H9 (cell line): ENCODE measurements around the gene EGLN3. TPM values are rescaled to one million over a fixed set of nuclear protein-coding genes. Genes with fewer than 3 reads are reported as not detected.

Experiments used
- DNase-seq: peaks from one replicate; pipeline ENCODE4 v3.0.0-alpha.2; 2017
- H2AFZ ChIP-seq: one replicate; pipeline ENCODE4 v1.6.1; 2013; ENCODE audit warnings: mild to moderate bottlenecking, low read length, control low read depth, moderate library complexity
- H2AK5ac ChIP-seq: 2 replicates; pipeline ENCODE4 v1.6.1; 2013; ENCODE audit warnings: low read length, control low read depth, mixed read lengths; ENCODE audit not compliant: insufficient read length
- H2BK120ac ChIP-seq: one replicate; pipeline ENCODE4 v1.6.1; 2013; ENCODE audit warnings: low read depth, mild to moderate bottlenecking, low read length, control low read depth, inconsistent platforms; ENCODE audit not compliant: poor library complexity, severe bottlenecking
- H2BK12ac ChIP-seq: 2 replicates; pipeline ENCODE4 v1.6.1; 2013; ENCODE audit warnings: low read length, control low read depth, mixed read lengths, low read depth; ENCODE audit not compliant: insufficient read length
- H2BK15ac ChIP-seq: 2 replicates; pipeline ENCODE4 v1.6.1; 2013; ENCODE audit warnings: low read depth, low read length, control low read depth
- H2BK20ac ChIP-seq: one replicate; pipeline ENCODE4 v1.6.1; 2013; ENCODE audit warnings: low read depth, mild to moderate bottlenecking, low read length, control low read depth, inconsistent platforms; ENCODE audit not compliant: poor library complexity, severe bottlenecking
- H2BK5ac ChIP-seq: 2 replicates; pipeline ENCODE4 v1.6.1; 2013; ENCODE audit warnings: low read length, control low read depth, mixed read lengths; ENCODE audit not compliant: insufficient read length
- H3K14ac ChIP-seq: 2 replicates; pipeline ENCODE4 v1.6.1; 2013; ENCODE audit warnings: low read length, control low read depth; ENCODE audit not compliant: insufficient read depth
- H3K18ac ChIP-seq: 2 replicates; pipeline ENCODE4 v1.6.1; 2013; ENCODE audit warnings: low read depth, mild to moderate bottlenecking, mixed read lengths, low read length, control low read depth; ENCODE audit not compliant: insufficient read length
- H3K23ac ChIP-seq: 2 replicates; pipeline ENCODE4 v1.6.1; 2013; ENCODE audit warnings: low read length, control low read depth, mixed read lengths, low read depth; ENCODE audit not compliant: insufficient read length
- H3K23me2 ChIP-seq: 2 replicates; pipeline ENCODE4 v1.6.1; 2013; ENCODE audit warnings: low read depth, mild to moderate bottlenecking, mixed read lengths, low read length, control low read depth; ENCODE audit not compliant: insufficient read length, poor library complexity, severe bottlenecking
- H3K27ac ChIP-seq: 2 replicates; pipeline ENCODE4 v1.5.1; 2013; ENCODE audit warnings: low read length, control low read depth, mixed read lengths, low read depth; ENCODE audit not compliant: insufficient read length
- H3K27me3 ChIP-seq: 2 replicates; pipeline ENCODE4 v1.6.1; 2013; ENCODE audit warnings: low read length, control low read depth, inconsistent platforms; ENCODE audit not compliant: insufficient read depth
- H3K4ac ChIP-seq: 2 replicates; pipeline ENCODE4 v1.6.1; 2013; ENCODE audit warnings: low read depth, mild to moderate bottlenecking, control low read depth, inconsistent platforms, low read length, moderate library complexity
- H3K4me1 ChIP-seq: 2 replicates; pipeline ENCODE4 v1.6.1; 2013; ENCODE audit warnings: low read length, control low read depth, inconsistent platforms; ENCODE audit not compliant: insufficient read depth
- H3K4me2 ChIP-seq: 2 replicates; pipeline ENCODE4 v1.6.1; 2013; ENCODE audit warnings: low read length, control low read depth, mixed read lengths; ENCODE audit not compliant: insufficient read length, insufficient read depth
- H3K56ac ChIP-seq: 2 replicates; pipeline ENCODE4 v1.6.1; 2013; ENCODE audit warnings: low read depth, mild to moderate bottlenecking, mixed read lengths, low read length, control low read depth; ENCODE audit not compliant: insufficient read length
- H3K79me1 ChIP-seq: 2 replicates; pipeline ENCODE4 v1.6.1; 2013; ENCODE audit warnings: low read depth, mild to moderate bottlenecking, moderate library complexity, low read length, control low read depth, inconsistent platforms; ENCODE audit not compliant: insufficient read depth, poor library complexity, severe bottlenecking
- H3K79me2 ChIP-seq: 2 replicates; pipeline ENCODE4 v1.6.1; 2013; ENCODE audit warnings: low read length, control low read depth, inconsistent platforms; ENCODE audit not compliant: insufficient read depth
- H3K9ac ChIP-seq: 2 replicates; pipeline ENCODE4 v1.6.1; 2013; ENCODE audit warnings: low read length, control low read depth, mixed read lengths; ENCODE audit not compliant: insufficient read length; ENCODE audit errors: extremely low read depth
- H3K9me3 ChIP-seq: one replicate; pipeline ENCODE4 v1.6.1; 2013; ENCODE audit warnings: low read depth, low read length, inconsistent platforms; ENCODE audit not compliant: control insufficient read depth
- H3T11ph ChIP-seq: one replicate; pipeline ENCODE4 v1.6.1; 2013; ENCODE audit warnings: mild to moderate bottlenecking, low read length, control low read depth, inconsistent platforms
- H4K20me1 ChIP-seq: one replicate; pipeline ENCODE4 v1.6.1; 2013; ENCODE audit not compliant: control insufficient read depth, insufficient read length, insufficient read depth
- H4K5ac ChIP-seq: 2 replicates; pipeline ENCODE4 v1.6.1; 2013; ENCODE audit warnings: low read depth, mild to moderate bottlenecking, mixed read lengths, low read length, control low read depth; ENCODE audit not compliant: insufficient read length
- H4K8ac ChIP-seq: replicated peaks from 2 replicates; pipeline ENCODE4 v1.6.1; 2013; ENCODE audit warnings: low read length, control low read depth, mixed read lengths, low read depth; ENCODE audit not compliant: insufficient read length
- H4K91ac ChIP-seq: 2 replicates; pipeline ENCODE4 v1.6.1; 2013; ENCODE audit warnings: low read depth, mild to moderate bottlenecking, moderate library complexity, mixed read lengths, low read length, control low read depth; ENCODE audit not compliant: insufficient read length
- H3K27ac Mint-ChIP-seq, 3 experiments: 2 replicates in 2 of 3; 3 replicates in 1 of 3; pipeline ENCODE4 v1.8.0; 2020 to 2021; ENCODE audit warnings: mixed read lengths in 3 of 3, mild to moderate bottlenecking in 1 of 3, moderate library complexity in 1 of 3
- H3K27me3 Mint-ChIP-seq: 2 replicates; pipeline ENCODE4 v1.8.0; 2021; ENCODE audit warnings: low read depth, mild to moderate bottlenecking, moderate library complexity, mixed read lengths
- H3K36me3 Mint-ChIP-seq, 3 experiments: 2 replicates in 2 of 3; 3 replicates in 1 of 3; pipeline ENCODE4 v1.8.0; 2020 to 2021; ENCODE audit warnings: low read depth in 3 of 3, mixed read lengths in 3 of 3; ENCODE audit not compliant: insufficient read depth in 1 of 3
- H3K4me1 Mint-ChIP-seq, 2 experiments: 2 replicates each; pipeline ENCODE4 v1.8.0; 2020; ENCODE audit warnings: mixed read lengths in 2 of 2
- H3K4me3 Mint-ChIP-seq, 2 experiments: 2 replicates in 1 of 2; 3 replicates in 1 of 2; pipeline ENCODE4 v1.8.0; 2020 to 2021; ENCODE audit warnings: mild to moderate bottlenecking in 2 of 2, mixed read lengths in 2 of 2, moderate library complexity in 1 of 2
- H3K9me3 Mint-ChIP-seq, 2 experiments: 2 replicates in 1 of 2; 3 replicates in 1 of 2; pipeline ENCODE4 v1.8.0; 2020; ENCODE audit warnings: mild to moderate bottlenecking in 2 of 2, mixed read lengths in 2 of 2, moderate library complexity in 1 of 2
- CTCF ChIP-seq: fragments of 200-600 bp; sonication (generic); conservative IDR thresholded peaks from 3 replicates; pipeline ENCODE4 v1.8.0; 2021; ENCODE audit warnings: antibody characterized with exemption, mild to moderate bottlenecking
- WGBS: extraction: QIAGEN DNeasy Blood & Tissue Kit; methylation state at CpG from one replicate; pipeline ENCODE4 v1.1.7; 2013; ENCODE audit warnings: missing lambda C conversion rate, low lambda C conversion rate, mixed read lengths; ENCODE audit not compliant: insufficient read length; ENCODE audit errors: extremely low coverage; 5-methylcytosine and 5-hydroxymethylcytosine counted together
- total RNA-seq: library from RNA; stranded (reverse); gene quantifications from 2 replicates; pipeline ENCODE4 v1.2.1, GENCODE V29; 2021

Gene EGLN3
- total RNA-seq, 1 experiment from 2014 or later: 19.8 TPM

GRCh38 chr14:33993246-33993645 is 42.4 kb upstream of the EGLN3 start:
- H3K9me3 ChIP-seq: no peaks in the 10 kb centered on the region
- no peak overlapping the region for H2AK5ac ChIP-seq
- no peaks in the 10 kb centered on the region for H4K20me1 ChIP-seq
- H3T11ph ChIP-seq: no peak overlapping the region
- no peaks in the 10 kb centered on the region for H3K23me2 ChIP-seq
- no peak overlapping the region for H4K91ac ChIP-seq
- no peak overlapping the region for H3K23ac ChIP-seq
- Mint-ChIP-seq H3K9me3 (no peaks in the 10 kb centered on the region), H3K27me3 (peaks cover 2% of the 10 kb centered on the region; the same call in 1 of the 2 replicates), H3K4me1 (no peaks in the 10 kb centered on the region; a peak in 1 of 4 replicates), H3K4me3 (no peak overlapping the region), H3K36me3 (no peaks in the 10 kb centered on the region), H3K27ac (no peak overlapping the region)
- no CpG with 5 or more reads among the region's 1 CpG for WGBS
- no peak overlapping the region for H4K5ac ChIP-seq
- H3K4ac ChIP-seq: no peak overlapping the region
- no peaks in the 10 kb centered on the region for H3K4me1 ChIP-seq
- no peak overlapping the region for H2BK12ac ChIP-seq
- no peak for DNase-seq
- H3K18ac ChIP-seq: no peak overlapping the region
- no peak overlapping the region for H3K14ac ChIP-seq
- H2BK20ac ChIP-seq: no peak overlapping the region
- H3K9ac ChIP-seq: no peak overlapping the region
- H2AFZ ChIP-seq: no peak overlapping the region
- no peaks in the 10 kb centered on the region for H3K79me2 ChIP-seq
- no peak overlapping the region for H2BK5ac ChIP-seq
- H3K27me3 ChIP-seq: no peaks in the 10 kb centered on the region
- no peak overlapping the region for H3K4me2 ChIP-seq
- no peak for TF ChIP-seq CTCF
- H2BK15ac ChIP-seq: no peak overlapping the region
- no peaks in the 10 kb centered on the region for H3K79me1 ChIP-seq
- H3K27ac ChIP-seq: no peak overlapping the region
- no peak overlapping the region for H4K8ac ChIP-seq
- H3K56ac ChIP-seq: no peak overlapping the region
- no peak overlapping the region for H2BK120ac ChIP-seq
